ENCODE results near the gene KIF5B. TPM values are rescaled to one million over a fixed set of nuclear protein-coding genes. Genes with fewer than 3 reads are reported as not detected.
A peak's percentile ranks its signal among the peaks of the same experiment; 100 is the strongest.

KIF5B gene
- total and polyA plus RNA-seq, 9 of the 15 experiments (the other 6 are each of a cell fraction or from before 2014, with no cell fraction given), result 24.4 to 94.4 (median 68.9) TPM

DNA sequence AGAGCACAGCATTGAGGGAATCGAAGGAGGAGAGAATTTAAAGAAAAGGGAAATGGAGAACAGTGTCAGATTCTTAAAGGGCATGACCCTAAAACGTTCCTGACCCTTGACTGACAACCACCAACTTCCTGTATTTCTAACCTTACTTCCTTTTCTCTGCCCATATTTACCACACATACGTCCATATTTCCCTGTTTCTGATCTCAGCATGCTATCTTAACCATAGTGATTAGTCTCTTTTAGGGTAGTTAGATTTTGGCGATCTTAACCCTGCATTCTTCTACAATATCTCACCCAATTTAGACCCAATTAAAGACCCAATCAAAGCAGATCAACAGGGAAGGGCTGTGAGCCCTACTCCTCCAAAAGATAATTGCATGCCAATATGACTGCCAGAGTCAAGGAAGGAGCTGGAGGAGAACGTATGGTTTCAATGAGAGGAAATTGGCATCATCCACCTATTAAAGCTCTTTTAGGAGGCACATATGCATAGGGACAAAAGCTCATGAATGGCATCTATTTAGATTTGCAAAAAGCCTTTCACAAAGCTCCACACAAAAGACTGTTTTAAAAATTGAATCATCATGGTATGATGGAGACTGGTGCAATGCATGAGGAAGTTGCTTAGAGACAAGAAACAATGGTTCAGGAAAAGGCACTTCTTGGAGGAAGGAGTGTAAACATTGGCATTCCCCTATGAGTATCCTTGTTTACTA lies 78.6 kb downstream of the KIF5B start:
- no peaks in the 10 kb centered on the region for H3K36me3 ChIP-seq (ENCODE audit: control insufficient read depth, insufficient read depth, low read length)
- peak overlapping the region; percentile 58 for H3K27ac ChIP-seq (ENCODE audit: extremely low read depth, low read depth, low read length)
- ATAC-seq, result no peak; the same call in 2 of the 3 replicates
- H3K27me3 ChIP-seq (ENCODE audit: control insufficient read depth in 2 of 2, insufficient read depth in 2 of 2, low read length in 2 of 2), result no peaks in the 10 kb centered on the region
- no peak for FAIRE-seq
- POLR2A ChIA-PET, result interaction anchor here (1.1 to 1.3 kb wide), 2 partner anchors 8 to 25 kb away, joined by 4 to 5 read pairs; no protein-coding TSS in a partner anchor
- H3K79me2 ChIP-seq (ENCODE audit: control insufficient read depth, insufficient read depth, low read length), result no peaks in the 10 kb centered on the region
- H3K9ac ChIP-seq (ENCODE audit: insufficient read depth in 1 of 2, low read depth in 2 of 2, low read length in 2 of 2), result no peak overlapping the region
- H3K9me1 ChIP-seq (ENCODE audit: control insufficient read depth, insufficient read depth, low read length), result no peaks in the 10 kb centered on the region
- H3K4me3 ChIP-seq, result no peak overlapping the region
- DNase-seq (ENCODE audit: extremely low read depth in 1 of 4, low spot score in 3 of 4), result peak in 1 of 4 experiments; percentile 43
- no peaks in the 10 kb centered on the region for H4K20me1 ChIP-seq (replicated peaks; ENCODE audit: control insufficient read depth, insufficient read depth, low read length)
- 12% methylated on average over 5 of the region's 5 CpGs for WGBS (ENCODE audit: insufficient coverage, low coverage, missing lambda C conversion rate)
- in situ Hi-C loops (cut with MboI), result no loop called here
- intact Hi-C loops (cut with micrococcal nuclease), result no loop called here
- H2AFZ ChIP-seq (ENCODE audit: low read depth, low read length), result peak overlapping the region; percentile 83
- BruUV-seq (replicated peaks), result no TSS peak
- H3K9me3 ChIP-seq (replicated peaks; ENCODE audit: control insufficient read depth, insufficient read depth, low read depth, low read length), result no peaks in the 10 kb centered on the region
- CTCF ChIA-PET (ENCODE audit: low intra/inter-chr PET ratio), result no interaction called here
- peak overlapping the region; percentile 12 for H3K4me2 ChIP-seq (ENCODE audit: insufficient read depth, low read length)
- H3K4me1 ChIP-seq (replicated peaks in 1 of 2; ENCODE audit: control insufficient read depth in 2 of 2, insufficient read depth in 2 of 2, low read length in 2 of 2), result peaks cover 33 to 41% of the 10 kb centered on the region in 2 experiments
- no peak for TF ChIP-seq FOXA3 (CRISPR knock-in tag; conservative IDR thresholded peaks at IDR 0.05 in 1 of 2, IDR thresholded peaks at IDR 0.05 in 1 of 2)
- no peak for TF ChIP-seq TEAD2 (tag; IDR thresholded peaks at IDR 0.05)
- TF ChIP-seq CCNT2 (IDR thresholded peaks at IDR 0.05; ENCODE audit: borderline replicate concordance, extremely low read depth, insufficient read length, low read depth, low read length), result peak; percentile 34
- TF ChIP-seq, protein P1, sequence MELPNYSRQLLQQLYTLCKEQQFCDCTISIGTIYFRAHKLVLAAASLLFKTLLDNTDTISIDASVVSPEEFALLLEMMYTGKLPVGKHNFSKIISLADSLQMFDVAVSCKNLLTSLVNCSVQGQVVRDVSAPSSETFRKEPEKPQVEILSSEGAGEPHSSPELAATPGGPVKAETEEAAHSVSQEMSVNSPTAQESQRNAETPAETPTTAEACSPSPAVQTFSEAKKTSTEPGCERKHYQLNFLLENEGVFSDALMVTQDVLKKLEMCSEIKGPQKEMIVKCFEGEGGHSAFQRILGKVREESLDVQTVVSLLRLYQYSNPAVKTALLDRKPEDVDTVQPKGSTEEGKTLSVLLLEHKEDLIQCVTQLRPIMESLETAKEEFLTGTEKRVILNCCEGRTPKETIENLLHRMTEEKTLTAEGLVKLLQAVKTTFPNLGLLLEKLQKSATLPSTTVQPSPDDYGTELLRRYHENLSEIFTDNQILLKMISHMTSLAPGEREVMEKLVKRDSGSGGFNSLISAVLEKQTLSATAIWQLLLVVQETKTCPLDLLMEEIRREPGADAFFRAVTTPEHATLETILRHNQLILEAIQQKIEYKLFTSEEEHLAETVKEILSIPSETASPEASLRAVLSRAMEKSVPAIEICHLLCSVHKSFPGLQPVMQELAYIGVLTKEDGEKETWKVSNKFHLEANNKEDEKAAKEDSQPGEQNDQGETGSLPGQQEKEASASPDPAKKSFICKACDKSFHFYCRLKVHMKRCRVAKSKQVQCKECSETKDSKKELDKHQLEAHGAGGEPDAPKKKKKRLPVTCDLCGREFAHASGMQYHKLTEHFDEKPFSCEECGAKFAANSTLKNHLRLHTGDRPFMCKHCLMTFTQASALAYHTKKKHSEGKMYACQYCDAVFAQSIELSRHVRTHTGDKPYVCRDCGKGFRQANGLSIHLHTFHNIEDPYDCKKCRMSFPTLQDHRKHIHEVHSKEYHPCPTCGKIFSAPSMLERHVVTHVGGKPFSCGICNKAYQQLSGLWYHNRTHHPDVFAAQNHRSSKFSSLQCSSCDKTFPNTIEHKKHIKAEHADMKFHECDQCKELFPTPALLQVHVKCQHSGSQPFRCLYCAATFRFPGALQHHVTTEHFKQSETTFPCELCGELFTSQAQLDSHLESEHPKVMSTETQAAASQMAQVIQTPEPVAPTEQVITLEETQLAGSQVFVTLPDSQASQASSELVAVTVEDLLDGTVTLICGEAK (IDR thresholded peaks at IDR 0.05), result peak; percentile 73
- TF ChIP-seq, protein P1 (CRISPR knock-in tag; IDR thresholded peaks at IDR 0.05), result no peak
- TF ChIP-seq RBM17 (IDR thresholded peaks at IDR 0.05; ENCODE audit: borderline replicate concordance, low read depth, low read length), result no peak
- TF ChIP-seq PHF21A (IDR thresholded peaks at IDR 0.05; ENCODE audit: borderline replicate concordance, low read depth), result no peak
- TF ChIP-seq RNF2 (IDR thresholded peaks at IDR 0.05), result 0 out of 2 replicates have a peak, but pooled peaks have one; percentile 40
- 0 out of 2 replicates have a peak, but pooled peaks have one; percentile 22 for TF ChIP-seq LCOR (CRISPR knock-in tag; IDR thresholded peaks at IDR 0.05)
- 0 out of 2 replicates have a peak, but pooled peaks have one; percentile 18 for TF ChIP-seq CXXC5 (CRISPR knock-in tag; IDR thresholded peaks at IDR 0.05)
- TF ChIP-seq ZFP30 (CRISPR knock-in tag; IDR thresholded peaks at IDR 0.05; ENCODE audit: borderline replicate concordance), result no peak
- 0 out of 2 replicates have a peak, but pooled peaks have one; percentile 13 for TF ChIP-seq ETV1 (tag; conservative IDR thresholded peaks at IDR 0.05; ENCODE audit: low read depth)
- TF ChIP-seq RFX1 (IDR thresholded peaks at IDR 0.05), result peak; percentile 62
- no peak for TF ChIP-seq ZEB2 (IDR thresholded peaks at IDR 0.05)

Data from K562 (cell line).